Thyroid gland (tissue), 4 donors: ENCODE data around the gene USP9X.

Source experiments
- POLR2A ChIP-seq, 2 donors: fragments of 450-650 bp; IDR thresholded peaks; one replicate each; pipeline ENCODE4 v1.6.1; 2017; ENCODE audit warnings: antibody characterized with exemption in 2 of 2, mild to moderate bottlenecking in 2 of 2, moderate library complexity in 1 of 2
- TF ChIP-seq, protein P1 (sequence below), 6 experiments: fragments of 200-600 bp in 3 of 6; fragments of 450-650 bp in 3 of 6; sonication (generic) in 3 of 6; IDR thresholded peaks; one replicate each; pipeline ENCODE4 v1.5.1; 2016 to 2019; ENCODE audit warnings: antibody characterized with exemption in 6 of 6, mild to moderate bottlenecking in 2 of 6, inconsistent platforms in 1 of 6, moderate library complexity in 1 of 6

DNA sequence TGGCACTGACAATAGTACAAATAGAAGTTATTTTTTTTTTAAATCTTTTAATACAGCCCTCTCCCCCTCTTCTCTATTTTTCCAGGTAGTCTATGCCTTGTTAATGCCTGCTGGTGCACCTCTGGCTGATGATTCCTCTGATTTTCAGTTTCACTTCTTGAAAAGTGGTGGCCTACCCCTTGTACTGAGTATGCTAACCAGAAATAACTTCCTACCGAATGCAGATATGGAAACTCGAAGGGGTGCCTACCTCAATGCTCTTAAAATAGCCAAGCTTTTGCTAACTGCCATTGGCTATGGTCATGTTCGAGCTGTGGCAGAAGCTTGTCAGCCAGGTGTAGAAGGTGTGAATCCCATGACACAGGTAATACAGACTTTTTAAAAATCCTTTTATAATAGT, 99.1 kb downstream of the USP9X start:
- TF ChIP-seq, protein P1, sequence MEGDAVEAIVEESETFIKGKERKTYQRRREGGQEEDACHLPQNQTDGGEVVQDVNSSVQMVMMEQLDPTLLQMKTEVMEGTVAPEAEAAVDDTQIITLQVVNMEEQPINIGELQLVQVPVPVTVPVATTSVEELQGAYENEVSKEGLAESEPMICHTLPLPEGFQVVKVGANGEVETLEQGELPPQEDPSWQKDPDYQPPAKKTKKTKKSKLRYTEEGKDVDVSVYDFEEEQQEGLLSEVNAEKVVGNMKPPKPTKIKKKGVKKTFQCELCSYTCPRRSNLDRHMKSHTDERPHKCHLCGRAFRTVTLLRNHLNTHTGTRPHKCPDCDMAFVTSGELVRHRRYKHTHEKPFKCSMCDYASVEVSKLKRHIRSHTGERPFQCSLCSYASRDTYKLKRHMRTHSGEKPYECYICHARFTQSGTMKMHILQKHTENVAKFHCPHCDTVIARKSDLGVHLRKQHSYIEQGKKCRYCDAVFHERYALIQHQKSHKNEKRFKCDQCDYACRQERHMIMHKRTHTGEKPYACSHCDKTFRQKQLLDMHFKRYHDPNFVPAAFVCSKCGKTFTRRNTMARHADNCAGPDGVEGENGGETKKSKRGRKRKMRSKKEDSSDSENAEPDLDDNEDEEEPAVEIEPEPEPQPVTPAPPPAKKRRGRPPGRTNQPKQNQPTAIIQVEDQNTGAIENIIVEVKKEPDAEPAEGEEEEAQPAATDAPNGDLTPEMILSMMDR (IDR thresholded peaks at IDR 0.05), result no peak
- no peak for TF ChIP-seq POLR2A (IDR thresholded peaks at IDR 0.05)
